HG03439 (cell line): ENCODE results near the gene CEP72.
A peak's percentile ranks its signal among the peaks of the same experiment; 100 is the strongest.
"Not testable (repeated sequence)": the region's sequence is repeated elsewhere in the genome, so short reads cannot be mapped to it uniquely, and the experiment has no call there.

Source experiments
- ATAC-seq: cut with Tn5 transposase; IDR thresholded peaks from one replicate; pipeline ENCODE4 v1.9.1; 2021; ENCODE audit warnings: mild to moderate bottlenecking, moderate library complexity; ENCODE audit not compliant: unreplicated experiment

Gene CEP72, protein sequence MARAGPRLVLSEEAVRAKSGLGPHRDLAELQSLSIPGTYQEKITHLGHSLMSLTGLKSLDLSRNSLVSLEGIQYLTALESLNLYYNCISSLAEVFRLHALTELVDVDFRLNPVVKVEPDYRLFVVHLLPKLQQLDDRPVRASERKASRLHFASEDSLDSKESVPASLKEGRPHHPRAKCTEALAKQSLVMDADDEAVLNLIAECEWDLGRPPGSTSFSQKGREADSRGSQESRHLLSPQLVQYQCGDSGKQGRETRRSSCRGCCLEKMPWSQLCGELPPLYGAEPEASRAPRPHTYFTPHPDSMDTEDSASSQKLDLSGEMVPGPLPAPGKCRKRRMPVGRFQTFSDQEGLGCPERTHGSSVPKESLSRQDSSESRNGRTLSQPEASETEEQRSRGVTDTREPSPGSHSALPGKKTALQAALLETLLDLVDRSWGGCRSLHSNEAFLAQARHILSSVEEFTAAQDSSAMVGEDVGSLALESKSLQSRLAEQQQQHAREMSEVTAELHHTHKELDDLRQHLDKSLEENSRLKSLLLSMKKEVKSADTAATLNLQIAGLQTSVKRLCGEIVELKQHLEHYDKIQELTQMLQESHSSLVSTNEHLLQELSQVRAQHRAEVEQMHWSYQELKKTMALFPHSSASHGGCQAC

DNA sequence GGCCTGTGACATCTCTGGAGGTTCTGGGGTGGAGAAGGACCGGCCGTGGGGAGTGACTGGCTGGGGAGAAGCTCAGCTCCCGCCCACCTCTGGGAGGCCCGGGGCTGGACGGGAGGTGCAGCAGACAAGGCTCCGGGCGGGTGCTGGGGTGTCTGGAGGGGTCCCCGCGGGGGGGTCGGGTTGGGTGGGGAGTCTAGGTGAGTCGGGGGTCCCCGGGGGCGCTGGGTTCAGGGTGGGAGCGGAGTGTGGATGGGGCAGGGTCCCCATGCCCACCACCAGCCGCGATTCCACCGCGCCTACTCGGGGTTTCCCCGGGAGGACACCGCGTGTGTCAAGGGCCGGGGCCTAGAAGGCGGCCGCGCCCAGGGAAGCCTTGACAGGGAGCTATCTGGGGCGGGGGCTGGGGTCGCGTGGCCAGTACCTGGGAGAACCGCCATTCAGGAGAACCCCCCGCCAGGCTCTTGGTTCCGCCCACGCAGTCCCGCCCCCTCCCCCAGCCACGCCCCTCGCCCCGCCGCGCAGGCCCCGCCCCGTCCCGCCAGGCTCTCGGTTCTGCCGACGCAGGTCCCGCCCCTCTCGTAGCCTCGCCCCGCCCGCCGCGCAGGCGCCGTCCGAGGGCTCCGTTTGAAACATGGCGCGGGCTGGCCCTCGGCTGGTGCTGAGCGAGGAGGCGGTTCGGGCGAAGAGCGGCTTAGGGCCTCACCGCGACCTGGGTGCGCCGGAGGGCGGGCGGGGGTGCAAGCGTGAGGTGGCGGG lies at the start of gene CEP72:
Gene CEP72 (plus strand): TSS at position 610 of the 756 bp plus-strand sequence. CDS start 22 bp downstream, at position 632.
- ATAC-seq = peak; percentile 69

GRCh38 chr5:565782-566440 lies 46.2 kb upstream of the CEP72 start:
- no peak for ATAC-seq

DNA sequence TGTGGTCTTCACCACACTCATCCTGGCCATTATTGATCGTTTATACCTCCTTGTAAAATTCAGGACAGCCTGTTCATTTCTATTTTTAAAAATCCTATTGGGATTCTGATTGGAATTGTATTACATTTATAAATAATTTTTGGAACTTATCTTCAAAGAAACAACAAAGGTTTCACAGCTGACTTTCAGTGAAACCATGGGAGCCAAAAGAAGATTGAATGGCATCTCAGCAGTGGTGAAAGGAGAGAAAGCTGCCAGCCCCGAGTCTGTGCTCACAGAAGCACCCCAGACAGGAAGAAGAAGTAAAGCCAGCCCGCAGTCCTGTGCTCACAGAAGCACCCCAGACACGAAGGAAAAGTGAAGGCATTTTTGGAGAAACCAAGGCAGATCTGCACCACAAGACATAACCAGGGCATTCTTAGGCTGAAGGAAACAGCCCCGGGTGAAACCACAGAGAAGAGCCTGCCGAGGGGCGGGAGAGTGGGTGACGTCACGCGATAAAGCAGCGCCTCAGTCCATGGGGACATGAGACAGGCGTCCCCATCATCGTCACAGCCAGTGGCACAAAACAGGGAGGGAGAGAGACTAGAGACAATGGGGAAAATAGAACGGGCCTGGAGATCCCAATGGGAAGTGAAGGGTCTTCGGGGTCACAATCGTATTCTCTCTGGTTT lies 45.4 kb upstream of the CEP72 start:
- ATAC-seq = no peak

DNA sequence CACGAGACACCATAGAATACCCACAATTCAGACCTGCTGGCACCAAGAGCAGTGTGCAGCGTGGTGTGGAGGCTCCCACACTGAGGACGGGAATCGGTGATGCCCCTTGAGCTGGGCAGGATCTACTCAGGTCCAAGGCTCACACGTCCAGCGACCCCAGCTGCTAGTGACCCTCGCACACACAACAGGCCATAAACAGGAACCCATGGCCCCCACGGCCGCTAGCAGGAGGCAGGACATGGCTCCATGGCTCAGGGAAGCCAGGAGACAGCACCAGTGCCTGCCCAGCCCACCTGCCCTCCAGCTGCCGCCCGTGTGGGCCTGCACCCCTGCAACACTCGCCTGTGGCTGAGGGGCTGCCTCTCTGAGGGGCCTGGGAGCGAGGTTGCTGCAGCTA lies 44.5 kb upstream of the CEP72 start:
- ATAC-seq = no peak

- ATAC-seq = no peak
These were observed 43.9 kb upstream of the CEP72 start for GRCh38 chr5:568061-568781.

GRCh38 chr5:568809-569208 lies 43.3 kb upstream of the CEP72 start:
- no peak for ATAC-seq

DNA sequence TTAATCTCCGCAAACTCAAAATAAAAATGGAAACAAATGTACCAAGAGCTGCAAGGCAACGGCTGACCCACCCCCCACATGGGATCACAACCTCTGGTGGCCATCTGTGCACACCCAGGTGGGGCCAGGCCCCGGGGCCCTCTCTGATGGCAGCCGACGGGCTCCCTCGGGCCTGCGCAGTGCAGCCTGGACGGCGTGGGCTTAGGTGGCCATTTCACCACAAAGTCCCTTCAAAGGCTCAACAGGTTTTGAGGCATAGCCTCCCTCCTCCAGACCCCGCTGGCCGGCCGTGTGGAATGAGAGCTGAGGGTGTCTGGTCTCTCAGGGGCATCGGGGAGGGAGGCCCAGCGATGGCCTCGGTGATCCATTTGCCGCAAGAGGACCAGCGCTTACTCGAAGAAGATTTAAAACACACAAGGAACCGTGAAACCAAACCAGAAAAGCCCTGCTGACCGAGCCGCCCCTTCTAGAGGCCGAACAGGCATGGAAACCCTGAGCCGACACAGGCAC lies 42.7 kb upstream of the CEP72 start:
- ATAC-seq = no peak

DNA sequence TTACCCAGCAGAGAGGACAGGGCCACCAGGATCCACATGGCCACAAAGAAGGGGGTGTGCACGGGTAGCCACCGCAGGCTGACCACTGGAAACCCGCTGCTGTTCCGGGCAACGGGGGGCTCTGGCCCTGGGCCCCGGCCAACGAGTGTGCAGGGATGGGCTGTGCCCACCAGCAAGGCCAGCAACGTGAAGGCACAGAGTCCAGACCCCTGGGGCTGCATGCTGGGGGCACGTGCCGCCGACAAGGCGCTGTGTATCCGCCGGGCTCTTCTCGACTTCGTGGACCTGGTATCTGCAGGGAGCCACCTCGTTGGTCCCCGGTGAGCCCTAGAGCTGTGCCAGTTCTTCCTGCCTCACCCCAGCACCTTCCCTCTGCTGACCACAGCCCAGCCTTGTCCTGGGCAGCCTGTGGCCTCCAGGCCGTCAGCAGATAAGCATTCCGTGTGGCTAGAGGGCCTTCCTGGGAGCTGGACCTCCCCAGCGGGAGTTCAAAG lies 42.2 kb upstream of the CEP72 start:
- ATAC-seq = no peak

GRCh38 chr5:570446-570845 lies 41.7 kb upstream of the CEP72 start:
- no peak for ATAC-seq

DNA sequence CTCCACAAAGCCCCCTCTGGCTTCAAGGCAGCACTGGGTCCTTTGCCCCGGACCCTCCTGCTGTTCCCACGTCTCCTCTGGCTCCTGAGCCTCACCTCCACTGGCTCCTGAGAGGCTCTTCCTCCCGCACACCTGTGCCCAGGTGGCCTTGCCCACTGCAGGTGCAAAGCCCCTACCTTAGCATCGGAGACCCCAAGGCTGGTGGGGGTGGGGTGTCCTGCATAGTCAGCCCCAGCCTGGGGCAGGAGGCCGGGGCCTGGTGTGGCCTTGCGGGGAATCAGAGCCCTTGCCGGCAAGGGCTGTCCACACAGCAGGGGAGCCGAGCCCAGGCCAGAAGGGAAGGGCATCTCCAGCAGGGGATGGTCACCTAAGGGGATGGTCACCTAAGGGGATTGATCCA lies 41.3 kb upstream of the CEP72 start:
- no peak for ATAC-seq

GRCh38 chr5:571791-572190 lies 40.3 kb upstream of the CEP72 start:
- no peak for ATAC-seq

- ATAC-seq = no peak
These were observed 39.6 kb upstream of the CEP72 start for GRCh38 chr5:572398-573019.

GRCh38 chr5:573206-573605 lies 38.9 kb upstream of the CEP72 start:
- no peak for ATAC-seq

DNA sequence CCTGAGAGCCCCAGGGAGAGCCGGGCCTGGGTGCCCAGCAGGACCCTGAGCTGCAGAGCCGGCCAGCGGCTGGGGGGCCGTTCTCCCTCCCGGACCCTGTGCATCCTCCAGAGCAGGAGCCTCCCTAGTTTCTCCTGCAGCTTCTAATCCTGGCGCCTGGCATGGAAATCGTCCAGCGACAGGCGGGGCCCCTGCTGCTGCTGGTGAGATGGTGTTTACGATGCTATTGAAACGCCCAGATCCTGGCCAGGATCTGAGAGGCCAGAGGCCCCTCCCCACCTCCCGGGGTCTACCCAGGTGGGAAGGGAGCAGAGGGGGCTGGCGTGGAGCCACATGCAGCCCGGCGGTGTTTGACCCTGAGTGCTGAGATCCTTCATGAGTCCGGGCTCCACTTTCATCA lies 38.2 kb upstream of the CEP72 start:
- no peak for ATAC-seq

GRCh38 chr5:574906-575305 lies 37.2 kb upstream of the CEP72 start:
- no peak for ATAC-seq

DNA sequence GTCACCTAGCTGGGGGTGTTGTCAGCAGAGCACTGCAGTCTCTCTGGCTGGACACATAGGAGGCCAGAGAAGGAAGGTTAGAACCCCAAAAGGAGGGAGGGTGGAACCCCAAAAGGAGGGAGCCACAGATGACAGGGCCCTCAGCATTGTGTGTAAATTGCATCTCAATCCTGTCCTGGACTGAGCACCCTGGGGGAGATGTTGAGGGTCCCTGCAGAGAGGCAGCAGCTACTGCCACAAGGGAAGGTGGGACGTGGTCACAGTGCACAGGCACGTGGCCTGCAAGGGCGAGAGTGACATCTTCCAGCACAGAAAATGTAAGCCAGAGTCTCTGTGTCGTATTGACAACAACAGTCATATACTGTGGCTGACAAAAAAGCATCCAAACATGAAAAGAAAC lies 36.5 kb upstream of the CEP72 start:
- ATAC-seq = no peak

GRCh38 chr5:577214-577613 lies 34.9 kb upstream of the CEP72 start:
- ATAC-seq = not testable (repeated sequence)

GRCh38 chr5:577800-578199 lies 34.3 kb upstream of the CEP72 start:
- no peak for ATAC-seq

- ATAC-seq = no peak
These were observed 32.9 kb upstream of the CEP72 start for GRCh38 chr5:579211-579610.
